ENCODE data around the gene PCSK1N.

- TF ChIP-seq GATA3 (IDR thresholded peaks at IDR 0.05; ENCODE audit: low read depth, low read length) (no peak), GATA2 (IDR thresholded peaks at IDR 0.05; ENCODE audit: low read depth, low read length) (no peak)
These were observed 8.3 kb downstream of the PCSK1N start for GRCh38 chrX:48826876-48827653.
